HPDE6-E6E7 (cell line): ENCODE data around the gene ZG16.

Experiments
- DNase-seq: peaks from one replicate; pipeline ENCODE4 v3.0.0; 2011; ENCODE audit warnings: missing footprints; ENCODE audit errors: extremely low spot score

The ZG16 gene

DNA sequence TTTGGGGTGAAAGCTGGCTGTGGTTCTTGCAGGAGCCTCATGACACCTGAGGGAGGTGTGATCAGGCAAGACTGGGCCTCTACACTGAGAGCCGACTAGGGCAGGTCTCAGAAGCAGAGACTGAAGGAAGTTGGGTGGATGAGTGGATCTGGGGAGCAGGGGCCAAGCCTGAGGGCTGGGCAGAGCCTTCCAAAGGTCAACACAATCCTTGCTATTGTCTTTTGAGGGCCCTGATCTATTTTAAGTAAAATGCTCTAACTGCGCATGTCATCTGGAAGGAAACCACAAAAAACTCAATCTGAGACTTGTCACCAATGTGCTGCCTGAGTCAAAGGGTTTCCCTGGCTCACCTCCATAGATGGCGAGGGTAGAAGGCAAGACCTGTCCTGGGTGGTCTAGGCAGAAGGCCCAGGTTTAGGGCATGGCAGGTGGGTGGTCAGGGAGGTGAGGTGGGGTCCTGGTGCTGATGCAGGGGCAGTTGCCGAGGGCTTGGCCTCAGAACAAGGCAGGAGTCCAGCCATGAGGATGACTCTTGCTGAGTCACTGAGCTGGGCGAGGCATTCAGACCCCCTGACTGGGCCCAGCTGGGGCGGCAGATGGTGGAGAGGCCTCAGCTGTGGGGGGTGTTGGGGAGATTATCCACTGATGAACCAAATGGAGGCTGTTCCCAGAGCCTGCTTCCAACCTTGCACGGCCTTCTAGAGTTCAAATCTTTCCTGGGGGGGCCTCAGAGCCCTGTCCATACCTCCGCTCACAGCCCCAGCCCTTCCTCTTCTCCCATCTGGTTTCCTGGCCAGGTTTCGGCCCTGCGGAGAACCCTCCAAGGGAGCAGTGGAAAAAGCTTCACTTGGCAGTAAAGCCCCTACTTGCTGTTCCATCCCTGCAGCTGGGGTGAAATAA is 47.3 kb downstream of the ZG16 start:
- DNase-seq, result no peak

DNA sequence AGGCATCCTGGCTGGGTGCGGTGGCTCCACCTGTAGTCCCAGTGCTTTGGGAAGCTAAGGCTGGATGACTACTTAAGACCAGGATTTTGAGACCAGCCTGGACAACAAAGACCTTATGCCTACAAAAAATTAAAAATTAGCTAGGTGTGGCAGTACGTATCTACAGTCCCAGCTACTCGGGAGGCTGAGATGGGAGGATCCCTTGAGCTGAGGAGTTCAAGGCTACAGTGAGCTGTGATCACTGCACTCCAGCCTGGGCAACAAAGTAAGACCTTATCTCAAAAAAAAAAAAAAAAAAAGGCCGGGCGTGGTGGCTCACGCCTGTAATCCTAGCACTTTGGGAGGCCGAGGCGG is 48.3 kb downstream of the ZG16 start:
- no peak for DNase-seq

DNA sequence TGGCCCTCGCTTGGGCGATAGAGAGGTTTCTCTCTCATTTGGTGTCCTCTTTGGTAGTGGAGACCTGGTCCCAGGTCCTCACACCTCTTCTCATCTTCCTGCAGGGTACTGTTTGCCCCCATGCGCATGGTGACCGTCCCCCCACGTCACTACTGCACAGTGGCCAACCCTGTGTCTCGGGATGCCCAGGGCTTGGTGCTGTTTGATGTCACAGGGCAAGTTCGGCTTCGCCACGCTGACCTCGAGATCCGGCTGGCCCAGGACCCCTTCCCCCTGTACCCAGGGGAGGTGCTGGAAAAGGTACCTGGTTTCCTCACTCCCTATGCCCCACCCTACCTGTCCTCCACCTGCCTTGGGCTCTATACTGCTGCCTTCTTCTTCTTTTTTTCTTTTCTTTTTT is 52.7 kb downstream of the ZG16 start:
- no peak for DNase-seq

- no peak for DNase-seq
Observed at GRCh38 chr16:29831490-29831889, 53.4 kb downstream of the ZG16 start.
